HG03025 (cell line): ENCODE data around the gene ARMH1.

ENCODE experiments used
- ATAC-seq: cut with Tn5 transposase; IDR thresholded peaks from one replicate; pipeline ENCODE4 v1.9.1; 2021; ENCODE audit warnings: mild to moderate bottlenecking, moderate library complexity; ENCODE audit not compliant: unreplicated experiment, low FRiP score

ARMH1 gene

DNA sequence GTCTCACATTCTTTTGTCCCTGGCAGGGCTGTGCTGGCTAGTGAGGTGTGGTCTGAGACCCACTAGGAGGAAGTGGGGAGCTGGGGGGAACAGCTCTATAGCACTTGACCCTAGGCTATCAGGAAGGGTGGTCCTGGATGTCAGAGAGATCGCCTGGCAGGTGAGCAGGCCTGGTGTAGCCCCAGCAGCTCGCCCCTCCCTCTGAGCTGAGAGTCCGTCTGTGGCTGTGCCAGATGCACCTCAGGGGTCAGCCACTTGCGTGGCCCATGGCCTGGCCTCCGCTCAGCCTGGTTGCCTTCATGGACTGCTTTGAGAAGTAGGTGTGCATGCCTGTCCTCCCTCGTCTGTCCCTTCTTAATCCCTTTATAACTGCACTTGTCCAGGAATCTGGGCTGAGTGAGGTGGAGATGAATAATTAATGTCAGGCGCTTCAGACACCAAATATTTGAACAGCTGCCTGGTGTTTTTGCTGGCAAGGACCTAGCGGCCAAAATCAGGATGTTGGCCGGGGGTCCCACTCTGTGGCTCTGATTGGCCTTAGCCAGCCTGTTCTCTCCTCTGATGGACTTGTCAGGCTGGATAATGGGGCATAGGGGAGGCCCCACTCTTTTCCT is 30.7 kb upstream of the ARMH1 start:
- ATAC-seq = no peak

- no peak for ATAC-seq
Measured at GRCh38 chr1:44644806-44645205, 29.7 kb upstream of the ARMH1 start.

- ATAC-seq = no peak
Measured at GRCh38 chr1:44645476-44646244, 28.9 kb upstream of the ARMH1 start.

DNA sequence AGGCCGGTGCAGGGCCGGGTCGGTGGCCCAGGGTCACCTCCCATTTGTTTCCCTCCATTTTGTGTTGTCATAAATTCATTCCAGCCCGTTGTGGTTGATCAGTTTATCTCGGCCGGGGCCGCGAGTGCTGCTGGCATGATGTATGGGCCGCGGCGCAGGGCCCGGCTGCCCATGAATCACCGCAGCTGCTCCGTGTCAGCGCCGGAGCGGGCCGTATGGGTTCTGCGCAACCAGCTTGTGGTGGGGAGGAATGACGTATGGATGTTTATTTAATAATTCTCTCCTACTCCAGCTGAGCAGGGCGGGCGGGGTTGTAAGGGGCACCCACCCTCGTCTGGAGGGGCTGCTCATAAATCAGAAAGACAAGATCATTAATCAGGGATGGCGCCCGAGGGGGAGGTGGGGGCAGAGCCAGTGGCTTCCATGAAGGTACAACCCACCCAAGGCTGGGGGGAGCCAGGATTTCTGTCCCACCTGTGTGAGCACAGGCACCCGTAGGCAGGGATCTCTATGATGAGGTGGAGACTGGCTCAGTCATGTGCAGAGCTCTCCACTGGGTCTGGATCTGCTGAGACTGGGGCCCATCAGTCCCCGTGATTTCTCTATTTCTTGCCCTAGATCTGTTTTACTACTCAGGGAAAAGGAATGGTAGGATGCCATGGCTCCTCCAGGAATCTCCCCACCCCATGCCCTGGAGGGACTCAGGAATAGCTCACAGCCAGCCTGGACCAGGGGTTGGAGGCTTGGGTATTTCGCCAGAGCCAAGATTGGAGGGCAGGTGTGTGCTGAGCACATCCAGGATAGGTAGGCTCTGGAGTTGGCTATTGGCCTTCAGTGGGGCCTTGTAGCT is 28.0 kb upstream of the ARMH1 start:
- no peak for ATAC-seq

- ATAC-seq = no peak
Measured at GRCh38 chr1:44647896-44648295, 26.6 kb upstream of the ARMH1 start.

DNA sequence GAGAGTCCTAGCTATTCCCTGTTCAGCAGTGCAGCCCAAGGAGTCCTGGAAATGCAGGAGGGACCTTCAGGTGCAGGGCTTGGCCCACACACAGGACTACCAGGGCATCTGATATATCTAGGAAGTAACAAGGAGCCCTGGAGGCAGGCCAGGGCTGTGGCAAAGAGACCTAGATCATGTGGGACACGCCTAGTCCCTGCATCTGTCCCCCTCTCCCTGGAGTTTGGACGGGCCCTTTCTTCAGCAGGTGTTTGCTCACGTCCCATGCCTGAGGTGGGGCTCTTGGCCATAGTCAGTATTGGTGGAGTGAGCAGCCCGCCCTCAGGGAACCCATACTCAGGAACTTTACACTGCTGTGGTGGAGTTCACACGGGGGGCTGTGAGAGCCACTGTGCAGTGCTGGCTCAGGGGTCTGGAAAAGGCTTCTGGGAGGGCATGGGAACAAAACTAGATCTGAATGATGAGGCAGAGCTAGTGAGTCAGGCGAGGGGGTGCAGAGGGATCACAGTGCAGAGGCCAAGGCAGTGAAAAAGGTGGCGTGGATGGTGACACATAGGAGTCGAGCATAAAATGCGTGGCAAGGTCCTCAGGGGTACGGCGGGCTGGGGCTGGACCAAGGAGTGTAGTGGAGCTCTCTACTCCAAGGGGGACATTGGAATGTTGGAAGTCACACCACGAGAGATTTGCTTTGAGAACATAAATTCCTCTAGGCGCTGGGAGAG is 25.8 kb upstream of the ARMH1 start:
- ATAC-seq = no peak

- no peak for ATAC-seq
Measured at GRCh38 chr1:44649788-44650158, 24.7 kb upstream of the ARMH1 start.

DNA sequence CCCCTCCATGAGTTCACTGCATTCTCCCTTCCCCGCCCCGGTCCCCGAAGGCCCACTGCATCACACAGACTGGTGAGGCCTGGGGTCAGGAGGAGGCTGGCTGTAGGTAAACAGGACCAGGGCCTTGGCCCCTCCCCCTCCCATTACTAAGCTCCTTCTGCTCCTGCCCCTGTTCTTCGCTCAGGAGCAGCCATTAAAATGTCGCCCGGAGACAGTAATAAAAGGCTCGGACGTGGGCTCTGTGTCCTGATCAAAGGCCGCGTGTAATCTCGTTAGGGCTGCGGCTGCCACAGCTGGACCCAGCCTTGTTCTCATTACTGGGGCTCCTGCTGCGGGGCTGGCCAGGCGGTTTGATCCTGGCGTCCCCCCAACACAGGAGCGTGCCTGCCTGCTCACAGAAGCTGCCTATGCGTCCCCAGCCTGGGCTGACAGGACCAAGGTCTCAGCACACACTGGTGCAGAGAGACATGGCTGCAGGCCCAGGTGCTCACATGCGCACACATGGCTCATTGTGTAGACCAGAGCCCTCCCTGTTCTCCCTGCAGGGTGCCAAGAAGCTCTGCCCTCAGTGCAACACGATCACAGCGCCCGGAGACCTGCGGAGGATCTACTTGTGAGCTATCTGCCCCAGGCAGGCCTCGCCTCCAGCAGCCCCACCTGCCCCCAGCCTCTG is 24.2 kb upstream of the ARMH1 start:
- no peak for ATAC-seq

DNA sequence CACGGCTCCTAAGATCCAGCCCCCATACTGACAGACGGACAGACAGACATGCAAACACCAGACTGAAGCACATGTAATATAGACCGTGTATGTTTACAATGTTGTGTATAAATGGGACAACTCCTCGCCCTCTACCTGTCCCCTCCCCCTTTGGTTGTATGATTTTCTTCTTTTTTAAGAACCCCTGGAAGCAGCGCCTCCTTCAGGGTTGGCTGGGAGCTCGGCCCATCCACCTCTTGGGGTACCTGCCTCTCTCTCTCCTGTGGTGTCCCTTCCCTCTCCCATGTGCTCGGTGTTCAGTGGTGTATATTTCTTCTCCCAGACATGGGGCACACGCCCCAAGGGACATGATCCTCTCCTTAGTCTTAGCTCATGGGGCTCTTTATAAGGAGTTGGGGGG is 23.4 kb upstream of the ARMH1 start:
- ATAC-seq = no peak

- ATAC-seq = no peak
Measured at GRCh38 chr1:44652445-44653106, 21.9 kb upstream of the ARMH1 start.

- no peak for ATAC-seq
Measured at GRCh38 chr1:44653107-44653964, 21.2 kb upstream of the ARMH1 start.

DNA sequence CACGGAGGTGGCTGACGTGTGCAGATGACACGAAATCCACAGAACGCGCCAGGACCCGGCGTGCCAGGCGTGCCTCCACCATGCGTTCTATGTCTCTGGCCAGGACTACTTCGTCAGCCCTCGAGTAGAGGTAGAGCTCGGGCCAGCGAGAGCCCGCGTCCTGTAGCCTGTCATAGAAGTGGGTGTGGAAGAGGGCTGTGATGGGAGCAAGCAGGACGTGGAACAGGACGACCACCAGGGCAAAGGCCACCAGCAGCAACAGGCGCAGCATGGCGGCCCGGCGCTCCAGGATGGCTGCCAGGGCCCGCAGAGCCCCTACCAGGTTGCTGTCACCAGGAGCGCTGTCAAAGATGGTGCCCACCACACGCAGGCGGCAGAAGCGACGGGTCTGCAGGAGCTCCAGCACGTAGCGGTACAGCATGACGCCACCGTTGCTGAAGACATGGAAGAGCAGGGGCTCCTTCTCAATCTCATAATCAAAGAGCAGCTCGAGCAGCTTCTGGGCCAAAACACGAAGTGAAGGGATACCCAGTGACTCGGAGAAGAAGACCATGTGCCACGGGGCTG is 19.8 kb upstream of the ARMH1 start:
- no peak for ATAC-seq

GRCh38 chr1:44655609-44656008 is 18.9 kb upstream of the ARMH1 start:
- no peak for ATAC-seq

DNA sequence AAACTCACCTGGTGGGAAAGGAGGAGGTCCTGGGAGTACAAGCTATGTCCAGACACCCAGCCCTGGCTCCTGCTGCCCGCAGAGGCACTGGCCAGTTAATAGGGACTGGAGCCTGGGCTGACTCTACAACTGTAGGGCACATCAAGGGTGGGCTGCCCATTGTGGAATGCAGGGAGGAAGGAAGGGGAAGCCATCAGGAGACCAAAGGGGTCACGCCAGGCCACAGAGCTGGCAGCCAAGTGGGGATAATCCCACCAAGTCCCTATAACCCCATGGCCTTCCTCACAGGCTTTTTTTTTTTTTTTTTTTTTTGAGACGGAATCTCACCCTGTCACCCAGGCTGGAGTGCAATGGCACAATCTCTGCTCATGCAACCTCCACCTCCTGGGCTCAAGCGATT is 14.9 kb upstream of the ARMH1 start:
- no peak for ATAC-seq

DNA sequence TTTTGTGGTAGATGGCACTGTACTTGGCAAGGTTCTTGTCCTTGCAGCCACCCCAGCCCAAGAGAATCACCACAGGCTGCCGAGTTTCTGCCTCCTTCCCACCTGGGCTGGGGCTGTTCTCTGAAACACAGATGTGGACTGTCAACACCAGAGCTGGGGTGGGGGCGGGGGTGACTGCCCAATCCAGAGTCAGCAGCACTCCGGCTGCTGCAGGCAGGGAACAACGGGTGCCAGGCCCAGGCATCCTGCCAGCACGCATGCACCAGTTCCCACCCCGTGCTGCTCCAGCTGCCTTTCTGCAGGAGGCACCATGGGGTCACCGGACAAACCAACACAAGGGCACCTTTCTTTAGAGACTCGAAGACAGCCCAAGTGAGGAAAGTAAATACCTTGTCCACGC is 14.3 kb upstream of the ARMH1 start:
- no peak for ATAC-seq

DNA sequence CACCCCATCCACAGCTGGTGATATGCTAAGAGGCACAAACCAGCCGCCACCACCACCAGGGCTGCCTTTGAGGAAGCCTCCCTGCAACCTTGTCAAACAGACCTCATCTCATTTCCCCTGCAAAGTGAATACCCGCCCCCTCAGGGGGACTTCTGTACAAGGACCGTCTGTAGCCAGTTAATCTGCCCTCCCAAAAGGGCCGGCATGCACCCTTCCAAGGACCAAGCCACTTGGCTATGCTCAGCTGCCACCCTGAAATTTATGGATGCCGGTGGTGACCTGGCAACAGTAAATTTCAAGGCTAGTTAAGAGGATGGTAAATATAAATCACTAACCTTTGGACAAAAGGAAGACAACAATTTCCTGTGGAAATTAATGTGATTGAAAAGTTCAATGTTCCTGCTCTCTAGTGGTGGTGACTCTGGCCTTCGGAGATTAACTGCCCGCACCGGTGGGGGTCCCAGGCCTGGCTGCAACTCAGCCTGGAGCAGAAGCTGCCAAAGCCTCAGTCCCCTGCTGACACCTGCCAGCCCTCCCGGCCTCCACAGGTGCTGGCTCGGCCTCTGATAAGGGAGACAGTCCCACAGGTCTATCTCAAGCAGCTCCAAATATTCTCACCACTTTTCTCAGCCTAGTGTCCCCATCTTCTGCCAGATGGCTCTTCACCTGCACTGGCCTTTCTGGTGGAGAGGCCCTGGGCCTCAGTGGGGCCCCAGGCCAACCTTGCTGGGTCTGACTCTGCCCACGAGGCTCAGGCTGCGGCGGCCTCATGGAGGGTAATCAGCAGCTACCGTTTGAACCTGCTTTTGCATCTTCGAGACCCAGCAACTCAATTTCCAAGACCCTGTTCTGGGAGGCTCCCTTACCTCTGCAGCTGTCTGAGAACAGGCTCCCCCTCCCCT is 12.5 kb upstream of the ARMH1 start:
- ATAC-seq = no peak

GRCh38 chr1:44662683-44663030 is 11.9 kb upstream of the ARMH1 start:
- no peak for ATAC-seq

DNA sequence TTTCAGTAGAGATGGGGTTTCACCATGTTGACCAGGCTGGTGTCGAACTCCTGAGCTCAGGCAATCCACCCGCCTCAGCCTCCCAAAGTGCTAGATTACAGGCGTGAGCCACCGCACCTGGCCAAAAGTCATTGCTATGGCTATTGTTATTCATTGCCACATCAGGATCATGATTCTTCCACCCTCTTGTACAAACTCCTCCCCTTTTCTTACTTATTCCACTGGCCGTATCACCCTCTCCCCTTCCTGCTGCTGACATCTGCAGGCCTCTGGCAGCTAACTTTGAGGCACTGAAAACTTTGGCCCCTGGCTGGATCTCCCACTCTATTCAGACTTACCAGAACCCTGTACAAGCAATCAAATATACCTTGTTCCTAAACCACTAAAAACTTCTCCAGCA is 11.1 kb upstream of the ARMH1 start:
- ATAC-seq = no peak
